ENCODE measurements around the gene POLA1.

POLA1 gene

GRCh38 chrX:24886916-24887315 is 193.2 kb downstream of the POLA1 start:
- no peak for DNase-seq

GRCh38 chrX:24890677-24891076 is 197.0 kb downstream of the POLA1 start:
- DNase-seq: no peak

GRCh38 chrX:24899391-24899790 is 205.7 kb downstream of the POLA1 start:
- DNase-seq: no peak

GRCh38 chrX:24900234-24900633 is 206.5 kb downstream of the POLA1 start:
- no peak for DNase-seq

- no peak for DNase-seq
These were observed 209.1 kb downstream of the POLA1 start for GRCh38 chrX:24902806-24903205.

GRCh38 chrX:24918715-24919114 is 225.0 kb downstream of the POLA1 start:
- no peak for DNase-seq

GRCh38 chrX:24920769-24921168 is 227.1 kb downstream of the POLA1 start:
- no peak for DNase-seq

GRCh38 chrX:24925430-24925829 is 231.7 kb downstream of the POLA1 start:
- no peak for DNase-seq

- no peak for DNase-seq
These were observed 233.7 kb downstream of the POLA1 start for GRCh38 chrX:24927372-24927771.

GRCh38 chrX:24928114-24928513 is 234.4 kb downstream of the POLA1 start:
- DNase-seq: no peak

- no peak for DNase-seq
These were observed 240.6 kb downstream of the POLA1 start for GRCh38 chrX:24934279-24934678.

- DNase-seq: no peak
These were observed 251.3 kb downstream of the POLA1 start for GRCh38 chrX:24945009-24945408.

GRCh38 chrX:24946369-24946768 is 252.7 kb downstream of the POLA1 start:
- DNase-seq: no peak

GRCh38 chrX:24954732-24955131 is 261.0 kb downstream of the POLA1 start:
- DNase-seq: no peak

- no peak for DNase-seq
These were observed 261.7 kb downstream of the POLA1 start for GRCh38 chrX:24955372-24955930.

GRCh38 chrX:24956828-24957227 is 263.1 kb downstream of the POLA1 start:
- no peak for DNase-seq

GRCh38 chrX:24961809-24962208 is 268.1 kb downstream of the POLA1 start:
- no peak for DNase-seq

GRCh38 chrX:24963823-24964222 is 270.1 kb downstream of the POLA1 start:
- no peak for DNase-seq

GRCh38 chrX:24965372-24965771 is 271.7 kb downstream of the POLA1 start:
- no peak for DNase-seq

GRCh38 chrX:24969812-24970211 is 276.1 kb downstream of the POLA1 start:
- no peak for DNase-seq

- DNase-seq: no peak
These were observed 285.4 kb downstream of the POLA1 start for GRCh38 chrX:24979081-24979480.

- no peak for DNase-seq
These were observed 287.3 kb downstream of the POLA1 start for GRCh38 chrX:24981030-24981429.

GRCh38 chrX:24982306-24982965 is 288.7 kb downstream of the POLA1 start:
- no peak for DNase-seq

- no peak for DNase-seq
These were observed 290.2 kb downstream of the POLA1 start for GRCh38 chrX:24983931-24984330.

- DNase-seq: no peak
These were observed 291.4 kb downstream of the POLA1 start for GRCh38 chrX:24985120-24985519.
